ENCODE measurements around the gene CCDC3. TPM values are rescaled to one million over a fixed set of nuclear protein-coding genes. Genes with fewer than 3 reads are reported as not detected.

Gene CCDC3
- total RNA-seq (2022; extraction: Qiagen RNA extraction) = 0.71 to 1.4 TPM (median 1.1 TPM) in 5 replicates

DNA sequence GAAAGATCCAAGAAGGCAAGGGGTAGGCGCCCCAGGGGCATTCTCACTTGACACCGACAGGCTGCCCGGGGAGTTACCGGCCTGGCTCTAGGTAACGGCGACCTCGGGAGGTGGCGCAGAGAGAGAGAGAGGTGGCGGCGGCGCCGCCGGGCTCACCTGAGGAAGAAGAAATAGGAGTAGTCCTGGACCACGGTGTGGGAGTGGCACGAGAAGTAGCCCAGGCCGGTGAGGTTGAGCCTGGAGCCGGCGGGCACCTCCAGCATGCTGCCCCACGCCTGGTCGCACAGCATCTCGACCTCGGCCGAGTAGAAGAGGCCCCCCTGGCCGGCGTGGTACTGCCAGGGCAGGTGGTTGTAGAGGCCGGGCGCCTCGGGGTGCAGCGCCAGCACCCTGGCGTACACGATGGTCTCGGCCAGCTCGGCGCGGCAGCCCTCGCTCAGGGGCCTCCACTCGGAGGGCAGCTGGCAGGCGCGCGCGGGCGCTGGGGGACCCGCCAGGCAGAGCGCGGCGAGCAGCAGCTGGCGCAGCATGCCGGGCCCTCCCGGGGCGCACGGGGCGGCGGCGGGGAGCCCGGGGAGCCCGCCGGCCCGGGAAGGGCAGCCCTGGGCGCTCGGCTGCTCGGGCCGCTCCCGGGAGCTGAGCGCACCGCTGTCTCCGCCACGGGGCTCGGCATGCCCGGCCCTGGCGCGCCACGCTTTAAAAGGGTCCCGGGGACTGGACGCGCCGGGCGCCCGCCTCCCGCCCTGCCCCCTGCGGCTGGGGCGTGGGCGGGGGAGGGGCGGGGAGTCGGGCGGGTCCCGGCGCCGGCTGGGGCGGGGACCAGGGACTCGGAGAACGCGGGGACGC is at the start of gene CCDC3:
Gene CCDC3 (minus strand): TSS at position 673 of the 846 bp plus-strand sequence. CDS start 143 bp downstream, at position 530.

Other genes with a start within 250 kb of the CCDC3 start
- 49.4 to 62.9 TPM (median 52.7 TPM) in 5 replicates for gene OPTN, start 98.5 kb upstream of the CCDC3 start, total RNA-seq (2022; extraction: Qiagen RNA extraction)
- 21.9 to 27.4 TPM (median 23.9 TPM) in 5 replicates for gene MCM10, start 159.8 kb upstream of the CCDC3 start, total RNA-seq (2022; extraction: Qiagen RNA extraction)
- gene UCMA, start 232.7 kb upstream of the CCDC3 start, total RNA-seq (2022; extraction: Qiagen RNA extraction) = not detected in 5 replicates

All from A549 treated with dexamethasone at 1 μM for 4 hours (cell line).